GM12891 (cell line): Measurements from ENCODE around the gene CHID1.

Source experiments
- DNase-seq: peaks from one replicate; pipeline ENCODE4 v3.0.0; 2011; ENCODE audit warnings: low spot score; ENCODE audit not compliant: insufficient read length
- FAIRE-seq: peaks from 2 replicates; lab custom pipeline; 2011; peaks lifted over from hg19 to GRCh38; lab: Jason Lieb, UNC
- PAX5 ChIP-seq: IDR thresholded peaks from 2 replicates; pipeline ENCODE4 v1.6.1; 2011; ENCODE audit warnings: low read length, moderate library complexity, mild to moderate bottlenecking; ENCODE audit not compliant: insufficient read depth, severe bottlenecking
- POLR2A ChIP-seq: IDR thresholded peaks from 2 replicates; pipeline ENCODE4 v1.6.1; 2011; ENCODE audit warnings: low read depth, low read length, control low read depth
- POLR2AphosphoS5 ChIP-seq: IDR thresholded peaks from 2 replicates; pipeline ENCODE4 v1.6.1; 2011; ENCODE audit warnings: low read depth, low read length, control low read depth
- POU2F2 ChIP-seq: IDR thresholded peaks from 2 replicates; pipeline ENCODE4 v1.6.1; 2011; ENCODE audit warnings: low read depth, mild to moderate bottlenecking, control low read depth, low read length, moderate library complexity
- SPI1 ChIP-seq: IDR thresholded peaks from 2 replicates; pipeline ENCODE4 v1.6.1; 2011; ENCODE audit warnings: low read depth, low read length, control low read depth
- TAF1 ChIP-seq: IDR thresholded peaks from 2 replicates; pipeline ENCODE4 v1.6.1; 2011; ENCODE audit warnings: low read depth, low read length, control low read depth

CHID1 gene

GRCh38 chr11:837189-837989, 73.2 kb downstream of the CHID1 start:
- FAIRE-seq, result no peak

GRCh38 chr11:836700-837099, 73.9 kb downstream of the CHID1 start:
- DNase-seq (no peak), FAIRE-seq (no peak)
- TF ChIP-seq POLR2A (no peak; the same call in 1 of the 2 replicates), POLR2AphosphoS5 (no peak), TAF1 (no peak), SPI1 (no peak), POU2F2 (no peak), PAX5 (no peak)

More at GRCh38 chr11:837189-837989, 73.2 kb downstream of the CHID1 start:
- DNase-seq, result no peak
- TF ChIP-seq SPI1, result no peak
- no peak for TF ChIP-seq TAF1
- TF ChIP-seq PAX5, result no peak
- TF ChIP-seq POLR2AphosphoS5, result peak; percentile 24; the same call in 1 of the 2 replicates
- no peak for TF ChIP-seq POLR2A

GRCh38 chr11:836274-836673, 74.3 kb downstream of the CHID1 start:
- no peak for FAIRE-seq

DNA sequence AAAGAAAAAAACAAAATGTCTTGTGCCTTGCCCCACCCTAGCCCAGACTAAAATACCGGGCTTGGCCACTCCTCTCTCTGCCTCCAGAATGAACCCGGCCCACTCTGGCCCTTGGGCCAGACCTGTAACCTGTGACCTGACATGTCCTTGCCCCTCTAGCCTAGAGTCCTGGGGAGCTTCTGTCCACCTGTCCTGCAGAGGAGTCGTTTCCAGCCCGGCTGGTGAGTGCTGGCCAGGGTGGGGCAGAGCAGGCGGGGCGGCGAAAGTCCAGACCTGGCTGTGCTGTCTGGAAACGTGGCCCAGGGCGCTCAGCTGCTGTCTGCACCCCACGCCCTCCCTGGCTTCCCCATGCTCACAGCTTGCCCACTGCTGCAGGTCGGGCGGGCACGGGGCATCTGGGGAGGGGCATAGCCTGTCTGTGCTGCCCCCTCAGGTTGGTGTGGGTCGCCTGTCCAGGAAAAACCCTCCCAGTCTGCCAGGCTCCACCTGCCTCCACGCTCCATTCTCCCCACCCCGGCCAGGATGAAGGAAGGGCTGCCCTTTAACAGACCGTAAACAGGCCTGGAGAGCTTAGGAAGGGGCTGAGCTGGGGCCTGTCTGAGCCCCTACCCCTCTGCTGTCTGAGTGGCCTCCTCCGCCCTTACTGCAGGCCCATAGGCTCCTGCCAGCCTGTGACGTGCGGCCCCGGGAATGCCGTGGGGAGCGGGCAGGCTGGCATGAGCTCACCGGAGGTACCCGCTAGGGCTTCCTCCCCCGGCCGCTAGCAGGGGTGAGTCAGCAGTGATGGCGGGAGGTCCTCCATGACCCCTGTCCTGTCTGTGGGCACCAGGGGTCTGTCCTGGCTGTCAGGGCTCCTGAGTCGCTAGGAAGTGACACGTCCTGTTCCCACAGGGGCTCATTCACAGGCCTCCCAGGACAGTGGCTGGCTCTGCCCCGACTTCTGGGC, 76.0 kb downstream of the CHID1 start:
- TF ChIP-seq POLR2A, result no peak
- no peak for DNase-seq
- FAIRE-seq, result no peak

More at GRCh38 chr11:836274-836673, 74.3 kb downstream of the CHID1 start:
- TF ChIP-seq POLR2AphosphoS5 (no peak), PAX5 (no peak), SPI1 (no peak), POLR2A (no peak)
- no peak for DNase-seq

DNA sequence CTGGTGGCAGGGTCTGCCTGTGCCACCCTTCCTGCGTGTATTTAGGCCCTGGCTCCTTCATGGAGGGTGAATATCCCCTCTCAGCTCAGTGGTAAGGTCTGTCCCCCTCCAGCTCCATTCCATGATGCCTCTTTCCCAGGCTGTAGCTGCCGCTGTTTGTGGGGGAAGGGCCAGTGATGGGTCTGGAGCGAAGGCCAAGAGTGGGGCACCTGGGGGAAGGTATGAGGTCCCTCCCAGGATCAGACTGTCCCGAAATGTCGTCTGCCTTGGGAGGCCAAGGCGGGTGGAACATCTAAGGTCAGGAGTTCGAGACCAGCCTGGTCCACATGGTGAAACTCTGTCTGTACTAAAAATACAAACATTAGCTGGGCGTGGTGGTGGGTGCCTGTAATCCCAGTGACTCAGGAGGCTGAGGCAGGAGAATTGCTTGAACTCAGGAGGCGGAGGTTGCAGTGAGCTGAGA, 76.7 kb downstream of the CHID1 start:
- DNase-seq (no peak), FAIRE-seq (no peak)
- TF ChIP-seq POU2F2 (no peak), SPI1 (no peak), PAX5 (no peak), POLR2A (no peak), TAF1 (no peak), POLR2AphosphoS5 (no peak)

GRCh38 chr11:833114-833791, 77.4 kb downstream of the CHID1 start:
- TF ChIP-seq TAF1 (no peak), POLR2A (no peak), PAX5 (no peak), POLR2AphosphoS5 (no peak), SPI1 (no peak), POU2F2 (no peak)
- no peak for DNase-seq
- peak; percentile 43 for FAIRE-seq

GRCh38 chr11:832529-833113, 78.0 kb downstream of the CHID1 start, which contains the start of gene CD151:
Gene CD151 (plus strand): TSS chr11:832952. CDS start chr11:836070, 3,118 bp downstream.
- FAIRE-seq, result peak; percentile 69
- TF ChIP-seq SPI1, result no peak
- TF ChIP-seq POLR2A, result no peak
- no peak for TF ChIP-seq TAF1
- TF ChIP-seq POU2F2, result no peak
- no peak for TF ChIP-seq POLR2AphosphoS5
- no peak for TF ChIP-seq PAX5
- no peak for DNase-seq

DNA sequence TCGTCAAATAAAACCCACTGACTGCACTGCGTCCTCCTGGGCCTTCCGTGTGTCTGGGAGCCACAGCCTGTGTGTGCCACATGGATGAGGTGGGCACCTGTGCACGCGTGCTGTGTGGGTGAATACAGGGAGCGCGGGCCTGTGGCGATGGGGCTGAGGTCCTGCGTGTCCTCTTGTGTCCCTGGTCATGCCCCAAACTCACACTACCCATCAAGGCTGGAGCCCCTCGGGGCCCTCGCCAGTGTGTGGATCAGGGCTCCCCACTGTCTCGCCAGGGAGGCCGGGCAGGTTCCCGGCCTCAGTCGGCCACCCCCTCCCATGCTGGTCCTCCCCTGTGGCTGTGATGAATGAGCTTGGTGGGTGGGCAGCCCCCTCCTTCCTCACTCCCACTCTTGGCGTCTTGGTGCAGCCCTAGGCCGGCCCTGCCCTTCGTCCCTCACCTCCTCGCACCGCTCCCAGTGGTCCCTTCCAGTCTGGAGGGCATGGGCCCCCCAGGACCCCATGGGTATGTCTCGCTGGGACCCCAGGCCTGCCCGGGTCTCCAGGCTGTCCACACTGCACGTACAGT, 78.6 kb downstream of the CHID1 start:
- peak; percentile 61 for FAIRE-seq
- TF ChIP-seq POLR2A (no peak), POU2F2 (no peak), TAF1 (no peak), SPI1 (no peak), PAX5 (no peak), POLR2AphosphoS5 (no peak)
- DNase-seq, result no peak
